ENCODE measurements around the gene FBF1. TPM values are rescaled to one million over a fixed set of nuclear protein-coding genes. Genes with fewer than 3 reads are reported as not detected.
"Not testable (repeated sequence)": the region's sequence is repeated elsewhere in the genome, so short reads cannot be mapped to it uniquely, and the experiment has no call there.

The FBF1 gene
- total RNA-seq, 2 donors from 2014 or later, result 18.9 to 31.3 TPM

GRCh38 chr17:75975757-75976174 lies 34.9 kb upstream of the FBF1 start:
- no peak for DNase-seq (ENCODE audit: low spot score)
- intact Hi-C loops (cut with DNase I), result no loop called here
- no peaks in the 10 kb centered on the region for H3K27me3 ChIP-seq (replicated peaks; ENCODE audit: insufficient read depth)
- no peaks in the 10 kb centered on the region for H3K4me1 ChIP-seq (replicated peaks)
- no peaks in the 10 kb centered on the region for H3K36me3 ChIP-seq
- H3K9me3 ChIP-seq, result no peaks in the 10 kb centered on the region
- no peak overlapping the region for H3K27ac ChIP-seq
- no peak overlapping the region for H3K4me3 ChIP-seq
- 86% methylated on average over 5 of the region's 5 CpGs for WGBS
- TF ChIP-seq POLR2AphosphoS5 (IDR thresholded peaks at IDR 0.05), result no peak
- TF ChIP-seq, protein P1, sequence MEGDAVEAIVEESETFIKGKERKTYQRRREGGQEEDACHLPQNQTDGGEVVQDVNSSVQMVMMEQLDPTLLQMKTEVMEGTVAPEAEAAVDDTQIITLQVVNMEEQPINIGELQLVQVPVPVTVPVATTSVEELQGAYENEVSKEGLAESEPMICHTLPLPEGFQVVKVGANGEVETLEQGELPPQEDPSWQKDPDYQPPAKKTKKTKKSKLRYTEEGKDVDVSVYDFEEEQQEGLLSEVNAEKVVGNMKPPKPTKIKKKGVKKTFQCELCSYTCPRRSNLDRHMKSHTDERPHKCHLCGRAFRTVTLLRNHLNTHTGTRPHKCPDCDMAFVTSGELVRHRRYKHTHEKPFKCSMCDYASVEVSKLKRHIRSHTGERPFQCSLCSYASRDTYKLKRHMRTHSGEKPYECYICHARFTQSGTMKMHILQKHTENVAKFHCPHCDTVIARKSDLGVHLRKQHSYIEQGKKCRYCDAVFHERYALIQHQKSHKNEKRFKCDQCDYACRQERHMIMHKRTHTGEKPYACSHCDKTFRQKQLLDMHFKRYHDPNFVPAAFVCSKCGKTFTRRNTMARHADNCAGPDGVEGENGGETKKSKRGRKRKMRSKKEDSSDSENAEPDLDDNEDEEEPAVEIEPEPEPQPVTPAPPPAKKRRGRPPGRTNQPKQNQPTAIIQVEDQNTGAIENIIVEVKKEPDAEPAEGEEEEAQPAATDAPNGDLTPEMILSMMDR (IDR thresholded peaks at IDR 0.05), result no peak
- no peak for TF ChIP-seq POLR2A (IDR thresholded peaks at IDR 0.05)

DNA sequence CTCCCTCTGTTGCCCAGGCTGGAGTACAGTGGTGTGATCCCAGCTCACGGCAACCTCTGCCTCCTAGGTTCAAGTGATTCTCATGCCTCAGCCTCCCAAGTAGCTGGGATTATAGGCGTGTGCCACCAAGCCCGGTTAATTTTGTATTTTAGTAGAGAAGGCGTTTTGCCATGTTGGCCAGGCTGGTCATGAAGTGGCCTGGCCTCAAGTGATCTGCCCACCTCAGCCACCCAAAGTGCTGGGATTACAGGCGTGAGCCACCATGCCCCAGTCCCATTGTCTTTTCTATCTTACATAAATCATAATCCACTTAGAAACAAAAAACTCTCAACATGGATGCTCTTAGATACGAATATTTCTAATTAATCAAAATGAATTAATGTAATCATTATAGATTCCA lies 34.3 kb upstream of the FBF1 start:
- WGBS, result 97% methylated on average over 6 of the region's 6 CpGs
- H3K36me3 ChIP-seq; DNase-seq (ENCODE audit: low spot score); H3K9me3 ChIP-seq; intact Hi-C loops (cut with DNase I); H3K27ac ChIP-seq; H3K27me3 ChIP-seq (replicated peaks; ENCODE audit: insufficient read depth); H3K4me1 ChIP-seq (replicated peaks); H3K4me3 ChIP-seq: not testable (repeated sequence)

- no peak for DNase-seq (ENCODE audit: low spot score)
- no peaks in the 10 kb centered on the region for H3K27me3 ChIP-seq (replicated peaks; ENCODE audit: insufficient read depth)
- intact Hi-C loops (cut with DNase I), result no loop called here
- H3K36me3 ChIP-seq, result no peaks in the 10 kb centered on the region
- H3K4me1 ChIP-seq (replicated peaks), result no peaks in the 10 kb centered on the region
- H3K9me3 ChIP-seq, result no peaks in the 10 kb centered on the region
- no peak overlapping the region for H3K4me3 ChIP-seq
- 89% methylated on average over 7 of the region's 7 CpGs for WGBS
- no peak overlapping the region for H3K27ac ChIP-seq
- TF ChIP-seq POLR2A (IDR thresholded peaks at IDR 0.05), result no peak
- TF ChIP-seq, protein P1 (IDR thresholded peaks at IDR 0.05), result no peak
- no peak for TF ChIP-seq POLR2AphosphoS5 (IDR thresholded peaks at IDR 0.05)
These were observed 29.8 kb upstream of the FBF1 start for GRCh38 chr17:75970626-75971025.

GRCh38 chr17:75970011-75970523 lies 29.2 kb upstream of the FBF1 start:
- no peaks in the 10 kb centered on the region for H3K36me3 ChIP-seq
- no peaks in the 10 kb centered on the region for H3K4me1 ChIP-seq (replicated peaks)
- intact Hi-C loops (cut with DNase I), result no loop called here
- DNase-seq (ENCODE audit: low spot score), result no peak
- TF ChIP-seq, protein P1 (IDR thresholded peaks at IDR 0.05), result no peak
- no peak for TF ChIP-seq POLR2A (IDR thresholded peaks at IDR 0.05)
- H3K4me3 ChIP-seq, result no peak overlapping the region
- WGBS, result 73% methylated on average over 4 of the region's 4 CpGs
- no peaks in the 10 kb centered on the region for H3K27me3 ChIP-seq (replicated peaks; ENCODE audit: insufficient read depth)
- no peak overlapping the region for H3K27ac ChIP-seq
- no peaks in the 10 kb centered on the region for H3K9me3 ChIP-seq

GRCh38 chr17:75969044-75969443 lies 28.2 kb upstream of the FBF1 start:
- H3K4me1 ChIP-seq (replicated peaks); H3K27me3 ChIP-seq (replicated peaks; ENCODE audit: insufficient read depth); intact Hi-C loops (cut with DNase I); H3K4me3 ChIP-seq; H3K36me3 ChIP-seq; H3K27ac ChIP-seq; H3K9me3 ChIP-seq; DNase-seq (ENCODE audit: low spot score): not testable (repeated sequence)
- WGBS, result 95% methylated on average over 10 of the region's 10 CpGs

DNA sequence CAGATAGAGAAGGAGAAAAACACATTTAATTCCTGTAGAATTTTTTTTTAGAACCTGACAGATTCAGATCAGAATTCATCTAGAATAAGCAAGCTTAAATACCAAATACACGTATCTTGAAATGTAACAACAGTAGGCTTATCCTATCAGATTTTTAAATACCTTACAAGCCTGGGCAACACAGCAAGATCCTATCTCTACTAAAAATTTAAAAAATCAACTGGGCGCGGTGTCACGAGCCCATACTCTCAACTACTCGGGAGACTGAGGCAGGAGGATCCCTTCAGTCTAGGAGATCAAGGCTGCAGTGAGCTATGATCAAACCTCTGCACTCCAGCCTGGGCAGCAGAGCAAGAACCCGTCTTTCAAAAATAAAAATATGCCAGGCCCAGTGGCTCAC lies 24.6 kb upstream of the FBF1 start:
- WGBS, result 83% methylated on average over 6 of the region's 6 CpGs
- Histone ChIP-seq H3K27ac (no peak overlapping the region), H3K27me3 (replicated peaks; ENCODE audit: insufficient read depth) (no peaks in the 10 kb centered on the region), H3K4me3 (no peak overlapping the region), H3K36me3 (no peaks in the 10 kb centered on the region), H3K9me3 (no peaks in the 10 kb centered on the region), H3K4me1 (replicated peaks) (no peaks in the 10 kb centered on the region)
- intact Hi-C loops (cut with DNase I), result no loop called here
- TF ChIP-seq POLR2A (IDR thresholded peaks at IDR 0.05) (no peak), POLR2AphosphoS5 (IDR thresholded peaks at IDR 0.05) (no peak)
- TF ChIP-seq, protein P1 (IDR thresholded peaks at IDR 0.05), result no peak
- DNase-seq (ENCODE audit: low spot score), result no peak
